Measurements from ENCODE around the gene CNTNAP2. TPM values are rescaled to one million over a fixed set of nuclear protein-coding genes. Genes with fewer than 3 reads are reported as not detected.

Gene CNTNAP2
- total and polyA plus RNA-seq, 12 donors: 0.07 to 0.77 (median 0.24) TPM

DNA sequence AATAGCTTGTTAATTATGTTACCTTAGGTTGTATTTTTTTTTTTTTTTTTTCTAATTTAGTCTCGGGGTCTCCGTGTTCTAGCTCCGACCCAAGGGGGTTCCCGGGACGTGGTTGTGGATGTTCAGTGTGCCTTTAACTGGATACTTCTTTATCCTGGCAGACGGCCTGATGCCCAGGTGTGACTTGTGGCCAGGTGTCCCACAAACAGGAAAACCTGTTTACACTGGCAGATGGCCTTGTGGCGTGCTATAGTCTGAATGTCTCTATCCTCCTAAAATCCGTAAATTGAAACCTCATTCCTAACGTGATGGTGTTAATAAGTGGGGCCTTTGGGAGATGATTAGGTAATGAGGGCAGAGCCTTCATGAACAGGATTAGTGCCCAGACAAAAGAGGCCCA lies 1927.6 kb downstream of the CNTNAP2 start:
- no peaks in the 10 kb centered on the region for H3K36me3 ChIP-seq
- H3K27me3 ChIP-seq: peaks cover 0 to 5% (median 0%) of the 10 kb centered on the region in 7 donors
- H3K9me3 ChIP-seq: peaks cover 0 to 3% (median 0%) of the 10 kb centered on the region in 11 donors
- TF ChIP-seq, protein P1, sequence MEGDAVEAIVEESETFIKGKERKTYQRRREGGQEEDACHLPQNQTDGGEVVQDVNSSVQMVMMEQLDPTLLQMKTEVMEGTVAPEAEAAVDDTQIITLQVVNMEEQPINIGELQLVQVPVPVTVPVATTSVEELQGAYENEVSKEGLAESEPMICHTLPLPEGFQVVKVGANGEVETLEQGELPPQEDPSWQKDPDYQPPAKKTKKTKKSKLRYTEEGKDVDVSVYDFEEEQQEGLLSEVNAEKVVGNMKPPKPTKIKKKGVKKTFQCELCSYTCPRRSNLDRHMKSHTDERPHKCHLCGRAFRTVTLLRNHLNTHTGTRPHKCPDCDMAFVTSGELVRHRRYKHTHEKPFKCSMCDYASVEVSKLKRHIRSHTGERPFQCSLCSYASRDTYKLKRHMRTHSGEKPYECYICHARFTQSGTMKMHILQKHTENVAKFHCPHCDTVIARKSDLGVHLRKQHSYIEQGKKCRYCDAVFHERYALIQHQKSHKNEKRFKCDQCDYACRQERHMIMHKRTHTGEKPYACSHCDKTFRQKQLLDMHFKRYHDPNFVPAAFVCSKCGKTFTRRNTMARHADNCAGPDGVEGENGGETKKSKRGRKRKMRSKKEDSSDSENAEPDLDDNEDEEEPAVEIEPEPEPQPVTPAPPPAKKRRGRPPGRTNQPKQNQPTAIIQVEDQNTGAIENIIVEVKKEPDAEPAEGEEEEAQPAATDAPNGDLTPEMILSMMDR (IDR thresholded peaks at IDR 0.05): no peak
- no peak overlapping the region for H3K4me3 ChIP-seq
- 91 to 92% methylated on average over 9 of the region's 9 CpGs for WGBS, 2 donors
- ATAC-seq: no peak
- H3K4me1 ChIP-seq: no peaks in the 10 kb centered on the region
- H3K27ac ChIP-seq: no peak overlapping the region
- no peak for DNase-seq
- intact Hi-C loops (cut with DNase I): no loop called here

DNA sequence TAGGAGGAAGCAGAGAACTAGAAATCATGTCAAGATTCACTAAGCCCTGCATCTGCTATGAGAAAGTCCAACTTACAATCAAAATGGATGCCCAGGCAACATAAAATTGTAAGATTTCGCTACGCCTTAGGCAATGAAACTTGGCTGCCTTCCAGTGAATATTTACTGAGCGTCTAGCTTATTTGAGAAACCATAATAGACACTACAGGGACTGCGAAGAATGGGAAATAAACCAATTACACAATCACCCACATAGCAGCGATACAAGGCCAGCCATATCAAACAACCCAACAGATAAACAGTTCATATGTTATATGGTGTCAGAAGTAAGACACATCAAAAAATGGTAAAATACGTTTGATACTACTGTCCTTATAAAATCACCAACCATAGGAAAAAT lies 1928.9 kb downstream of the CNTNAP2 start:
- H3K4me3 ChIP-seq: no peak overlapping the region
- DNase-seq: no peak
- no peaks in the 10 kb centered on the region for H3K4me1 ChIP-seq
- no peaks in the 10 kb centered on the region for H3K36me3 ChIP-seq
- H3K9me3 ChIP-seq: peaks cover 0 to 3% (median 0%) of the 10 kb centered on the region in 11 donors
- ATAC-seq: no peak
- intact Hi-C loops (cut with DNase I): no loop called here
- no peak overlapping the region for H3K27ac ChIP-seq
- 83 to 86% methylated on average over 6 of the region's 6 CpGs for WGBS, 2 donors
- peaks cover 0 to 5% (median 0%) of the 10 kb centered on the region in 7 donors for H3K27me3 ChIP-seq
- TF ChIP-seq, protein P1 (IDR thresholded peaks at IDR 0.05): no peak

DNA sequence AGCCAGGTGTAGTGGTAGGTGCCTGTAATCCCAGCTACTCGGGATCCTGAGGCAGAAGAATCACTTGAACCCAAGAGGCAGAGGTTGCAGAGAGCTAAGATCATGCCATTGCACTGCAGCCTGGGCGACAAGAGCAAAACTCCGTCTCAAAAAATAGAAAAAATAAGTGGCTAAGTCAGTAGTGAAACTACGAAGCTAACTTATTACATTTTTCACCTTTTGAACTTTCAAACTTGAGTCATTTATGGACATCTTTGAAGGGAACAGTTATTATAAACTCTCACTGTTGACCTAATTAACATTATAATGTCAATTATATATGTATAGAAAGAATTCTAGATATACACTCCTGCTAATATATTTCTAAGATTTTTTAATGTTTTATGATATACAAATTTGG lies 1932.5 kb downstream of the CNTNAP2 start:
- TF ChIP-seq, protein P1 (IDR thresholded peaks at IDR 0.05): no peak
- no peak for ATAC-seq
- 87% methylated on average over 4 of the region's 4 CpGs for WGBS, 2 donors

DNA sequence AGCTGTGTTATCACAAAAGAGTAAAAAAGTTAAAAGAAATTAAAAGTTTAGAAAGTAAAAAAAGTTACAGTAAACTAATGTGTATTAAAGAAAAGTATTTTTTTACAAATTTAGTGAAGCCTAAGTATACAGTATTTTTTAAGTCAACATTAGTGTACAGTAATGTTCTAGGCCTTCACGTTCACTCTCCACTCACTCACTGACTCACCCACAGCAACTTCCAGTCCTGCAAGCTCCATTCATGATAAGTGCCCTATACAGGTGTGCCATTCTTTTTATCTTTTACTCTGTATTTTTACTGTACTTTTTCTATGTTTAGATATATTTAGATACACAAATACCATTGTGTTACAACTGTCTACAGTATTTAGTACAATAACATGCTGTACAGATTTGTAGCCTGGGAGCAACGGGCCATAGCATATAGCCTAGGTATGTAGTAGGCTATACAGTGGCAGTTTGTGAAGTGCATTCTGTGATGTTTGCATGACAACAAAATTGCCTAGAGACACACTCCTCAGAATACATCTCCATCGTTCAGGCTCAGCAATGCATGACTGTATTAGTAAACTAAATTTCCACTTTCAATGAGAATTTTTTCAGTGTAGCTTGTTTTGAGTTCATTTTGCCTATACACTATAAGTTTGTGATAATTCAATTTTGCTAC lies 1934.0 kb downstream of the CNTNAP2 start:
- intact Hi-C loops (cut with DNase I): no loop called here
- Histone ChIP-seq H3K27ac (no peak overlapping the region), H3K27me3 (no peaks in the 10 kb centered on the region), H3K4me3 (no peak overlapping the region), H3K36me3 (no peaks in the 10 kb centered on the region), H3K4me1 (no peaks in the 10 kb centered on the region), H3K9me3 (no peaks in the 10 kb centered on the region)
- ATAC-seq (no peak), DNase-seq (no peak)
- whole genome bisulfite sequencing, 2 donors: 81 to 82% methylated on average over 3 of the region's 3 CpGs
- TF ChIP-seq, protein P1 (IDR thresholded peaks at IDR 0.05): no peak

More for the DNA sequence above, 1932.5 kb downstream of the CNTNAP2 start:
- DNase-seq: no peak
- peaks cover 0 to 3% (median 0%) of the 10 kb centered on the region in 11 donors for H3K9me3 ChIP-seq
- no peak overlapping the region for H3K27ac ChIP-seq
- intact Hi-C loops (cut with DNase I): no loop called here
- H3K27me3 ChIP-seq: peaks cover 0 to 5% (median 0%) of the 10 kb centered on the region in 7 donors
- no peak overlapping the region for H3K4me3 ChIP-seq
- no peaks in the 10 kb centered on the region for H3K36me3 ChIP-seq
- no peaks in the 10 kb centered on the region for H3K4me1 ChIP-seq

Data from heart right ventricle (tissue), 16 donors.